ENCODE measurements around the gene CEACAM4. TPM values are rescaled to one million over a fixed set of nuclear protein-coding genes. Genes with fewer than 3 reads are reported as not detected.

Gene CEACAM4
- polyA plus RNA-seq, 4 donors: 0.06 to 0.39 TPM; not detected in 2

- DNase-seq: no peak
- Histone ChIP-seq H3K4me1 (ENCODE audit: control insufficient read depth in 3 of 3, insufficient read depth in 2 of 3, low read depth in 1 of 3, low read length in 2 of 3) (no peaks in the 10 kb centered on the region), H3K27me3 (ENCODE audit: control insufficient read depth in 3 of 3, insufficient read depth in 3 of 3, low read length in 3 of 3) (peaks cover 0 to 2% (median 0%) of the 10 kb centered on the region in 3 donors), H3K4me3 (ENCODE audit: low read depth in 1 of 3, low read length in 3 of 3) (no peak overlapping the region), H3K27ac (ENCODE audit: low read depth in 1 of 3, low read length in 2 of 3) (no peak overlapping the region), H3K36me3 (ENCODE audit: control insufficient read depth in 3 of 3, insufficient read depth in 2 of 3, low read depth in 1 of 3, low read length in 3 of 3) (no peaks in the 10 kb centered on the region), H3K9me3 (ENCODE audit: control insufficient read depth in 2 of 2, insufficient read depth in 1 of 2, low read depth in 1 of 2, low read length in 1 of 2) (no peaks in the 10 kb centered on the region)
- no peak for FAIRE-seq
- 52 to 74% (median 65%) methylated on average over 4 of the region's 4 CpGs for WGBS, 3 donors
Observed at GRCh38 chr19:41623360-41623759, 3.5 kb downstream of the CEACAM4 start.

GRCh38 chr19:41621654-41622053 lies 5.2 kb downstream of the CEACAM4 start:
- H3K4me1 ChIP-seq (ENCODE audit: control insufficient read depth in 3 of 3, insufficient read depth in 2 of 3, low read depth in 1 of 3, low read length in 2 of 3): no peaks in the 10 kb centered on the region
- no peak overlapping the region for H3K4me3 ChIP-seq (ENCODE audit: low read depth in 1 of 3, low read length in 3 of 3)
- DNase-seq: no peak
- no peak overlapping the region for H3K27ac ChIP-seq (ENCODE audit: low read depth in 1 of 3, low read length in 2 of 3)
- no peaks in the 10 kb centered on the region for H3K9me3 ChIP-seq (ENCODE audit: control insufficient read depth in 2 of 2, insufficient read depth in 1 of 2, low read depth in 1 of 2, low read length in 1 of 2)
- FAIRE-seq: no peak
- 48 to 74% (median 54%) methylated on average over 4 to 7 of the region's 7 CpGs for WGBS, 3 donors
- no peaks in the 10 kb centered on the region for H3K36me3 ChIP-seq (ENCODE audit: control insufficient read depth in 3 of 3, insufficient read depth in 2 of 3, low read depth in 1 of 3, low read length in 3 of 3)
- peaks cover 0 to 4% (median 0%) of the 10 kb centered on the region in 3 donors for H3K27me3 ChIP-seq (ENCODE audit: control insufficient read depth in 3 of 3, insufficient read depth in 3 of 3, low read length in 3 of 3)

GRCh38 chr19:41621226-41621625 lies 5.6 kb downstream of the CEACAM4 start:
- H3K4me1 ChIP-seq (ENCODE audit: control insufficient read depth in 3 of 3, insufficient read depth in 2 of 3, low read depth in 1 of 3, low read length in 2 of 3): no peaks in the 10 kb centered on the region
- FAIRE-seq (no peak), DNase-seq (no peak)
- H3K4me3 ChIP-seq (ENCODE audit: low read depth in 1 of 3, low read length in 3 of 3): no peak overlapping the region
- H3K36me3 ChIP-seq (ENCODE audit: control insufficient read depth in 3 of 3, insufficient read depth in 2 of 3, low read depth in 1 of 3, low read length in 3 of 3): no peaks in the 10 kb centered on the region
- no peaks in the 10 kb centered on the region for H3K9me3 ChIP-seq (ENCODE audit: control insufficient read depth in 2 of 2, insufficient read depth in 1 of 2, low read depth in 1 of 2, low read length in 1 of 2)
- H3K27ac ChIP-seq (ENCODE audit: low read depth in 1 of 3, low read length in 2 of 3): no peak overlapping the region
- H3K27me3 ChIP-seq (ENCODE audit: control insufficient read depth in 3 of 3, insufficient read depth in 3 of 3, low read length in 3 of 3): peaks cover 0 to 4% (median 0%) of the 10 kb centered on the region in 3 donors
- WGBS, 3 donors: 34 to 53% (median 43%) methylated on average over 4 of the region's 4 CpGs

- Histone ChIP-seq H3K27ac (ENCODE audit: low read depth in 1 of 3, low read length in 2 of 3) (no peak overlapping the region), H3K9me3 (ENCODE audit: control insufficient read depth in 2 of 2, insufficient read depth in 1 of 2, low read depth in 1 of 2, low read length in 1 of 2) (no peaks in the 10 kb centered on the region), H3K4me1 (ENCODE audit: control insufficient read depth in 3 of 3, insufficient read depth in 2 of 3, low read depth in 1 of 3, low read length in 2 of 3) (no peaks in the 10 kb centered on the region), H3K27me3 (ENCODE audit: control insufficient read depth in 3 of 3, insufficient read depth in 3 of 3, low read length in 3 of 3) (peaks cover 0 to 4% (median 0%) of the 10 kb centered on the region in 3 donors), H3K4me3 (ENCODE audit: low read depth in 1 of 3, low read length in 3 of 3) (no peak overlapping the region), H3K36me3 (ENCODE audit: control insufficient read depth in 3 of 3, insufficient read depth in 2 of 3, low read depth in 1 of 3, low read length in 3 of 3) (no peaks in the 10 kb centered on the region)
- 59 to 67% (median 61%) methylated on average over 5 of the region's 5 CpGs for WGBS, 3 donors
- DNase-seq (no peak), FAIRE-seq (no peak)
Observed at GRCh38 chr19:41620171-41620570, 6.7 kb downstream of the CEACAM4 start.

DNA sequence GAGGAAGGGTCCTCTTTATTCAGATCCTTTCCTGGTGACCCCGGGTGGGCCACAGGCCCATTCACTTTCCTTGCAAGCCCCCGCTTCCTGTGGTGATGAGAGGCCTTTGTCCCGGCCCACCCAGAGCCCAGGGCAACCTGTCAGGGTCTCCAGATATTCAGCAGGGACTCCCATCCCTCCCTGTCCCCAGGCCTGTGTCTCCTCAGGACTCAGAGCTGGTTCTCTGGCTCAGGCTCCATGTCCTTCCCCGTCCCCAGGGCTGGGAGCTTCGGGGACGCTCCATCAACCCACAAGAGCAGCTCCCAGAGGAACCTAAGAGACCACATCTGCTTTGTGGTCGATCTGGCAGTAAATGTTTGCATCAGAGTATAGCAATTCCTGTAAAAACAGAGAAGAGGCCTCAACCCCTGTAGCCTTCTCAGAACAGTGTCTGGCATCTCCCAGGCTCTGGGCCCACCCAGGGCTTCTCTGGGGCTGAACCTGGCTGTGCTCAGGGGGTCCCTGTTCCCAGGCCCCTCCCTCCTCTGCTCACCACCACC lies 7.8 kb downstream of the CEACAM4 start:
- H3K27me3 ChIP-seq (ENCODE audit: control insufficient read depth in 3 of 3, insufficient read depth in 3 of 3, low read length in 3 of 3): peaks cover 0 to 4% (median 0%) of the 10 kb centered on the region in 3 donors
- H3K27ac ChIP-seq (ENCODE audit: low read depth in 1 of 3, low read length in 2 of 3): no peak overlapping the region
- 29 to 37% (median 34%) methylated on average over 7 of the region's 7 CpGs for WGBS, 3 donors
- DNase-seq: no peak
- no peak overlapping the region for H3K4me3 ChIP-seq (ENCODE audit: low read depth in 1 of 3, low read length in 3 of 3)
- no peaks in the 10 kb centered on the region for H3K4me1 ChIP-seq (ENCODE audit: control insufficient read depth in 3 of 3, insufficient read depth in 2 of 3, low read depth in 1 of 3, low read length in 2 of 3)
- no peak for FAIRE-seq
- no peaks in the 10 kb centered on the region for H3K9me3 ChIP-seq (ENCODE audit: control insufficient read depth in 2 of 2, insufficient read depth in 1 of 2, low read depth in 1 of 2, low read length in 1 of 2)
- no peaks in the 10 kb centered on the region for H3K36me3 ChIP-seq (ENCODE audit: control insufficient read depth in 3 of 3, insufficient read depth in 2 of 3, low read depth in 1 of 3, low read length in 3 of 3)

DNA sequence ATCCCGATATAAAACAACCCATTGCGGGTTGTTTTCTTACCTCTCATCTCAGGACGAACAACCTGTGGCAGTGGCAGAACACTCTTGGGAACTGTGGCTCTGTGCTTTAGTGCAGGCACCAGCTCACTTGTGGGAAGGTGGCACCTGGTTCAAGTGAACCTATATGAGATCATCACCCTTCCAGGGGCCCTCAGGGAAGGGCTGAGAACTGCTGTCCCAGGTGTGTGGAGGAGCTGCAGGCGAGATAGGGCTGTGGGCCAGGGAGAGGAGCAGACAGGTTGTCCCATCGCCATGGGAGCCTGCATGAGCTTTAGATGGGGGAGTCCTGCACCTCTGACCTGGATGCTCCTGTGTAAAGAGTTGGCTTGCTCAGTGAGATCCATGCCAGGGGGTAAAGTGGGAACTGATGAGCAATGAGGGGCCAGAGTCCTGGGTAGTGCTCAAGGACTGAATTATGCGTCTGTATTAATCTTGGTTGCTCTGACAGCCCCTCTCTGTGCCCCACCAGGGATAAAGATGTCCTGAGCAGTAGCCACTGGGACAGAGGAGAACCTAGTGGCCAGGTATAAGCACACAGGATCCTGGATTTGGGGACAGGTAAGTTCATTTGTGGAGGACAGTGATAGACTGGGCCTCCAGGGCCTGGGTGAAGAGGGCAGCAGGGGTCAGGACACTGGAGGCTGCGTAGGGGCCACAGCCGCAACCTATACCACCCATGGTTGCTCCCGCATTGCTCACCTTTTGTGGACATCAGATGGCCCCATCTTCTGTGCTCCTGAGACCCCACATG lies 8.7 kb downstream of the CEACAM4 start:
- Histone ChIP-seq H3K9me3 (ENCODE audit: control insufficient read depth in 2 of 2, insufficient read depth in 1 of 2, low read depth in 1 of 2, low read length in 1 of 2) (no peaks in the 10 kb centered on the region), H3K27ac (ENCODE audit: low read depth in 1 of 3, low read length in 2 of 3) (no peak overlapping the region), H3K36me3 (ENCODE audit: control insufficient read depth in 3 of 3, insufficient read depth in 2 of 3, low read depth in 1 of 3, low read length in 3 of 3) (no peaks in the 10 kb centered on the region), H3K4me1 (ENCODE audit: control insufficient read depth in 3 of 3, insufficient read depth in 2 of 3, low read depth in 1 of 3, low read length in 2 of 3) (no peaks in the 10 kb centered on the region), H3K4me3 (ENCODE audit: low read depth in 1 of 3, low read length in 3 of 3) (no peak overlapping the region), H3K27me3 (ENCODE audit: control insufficient read depth in 3 of 3, insufficient read depth in 3 of 3, low read length in 3 of 3) (peaks cover 0 to 4% (median 0%) of the 10 kb centered on the region in 3 donors)
- FAIRE-seq (no peak), DNase-seq (no peak)
- WGBS, 3 donors: 77 to 84% (median 79%) methylated on average over 9 of the region's 9 CpGs

DNA sequence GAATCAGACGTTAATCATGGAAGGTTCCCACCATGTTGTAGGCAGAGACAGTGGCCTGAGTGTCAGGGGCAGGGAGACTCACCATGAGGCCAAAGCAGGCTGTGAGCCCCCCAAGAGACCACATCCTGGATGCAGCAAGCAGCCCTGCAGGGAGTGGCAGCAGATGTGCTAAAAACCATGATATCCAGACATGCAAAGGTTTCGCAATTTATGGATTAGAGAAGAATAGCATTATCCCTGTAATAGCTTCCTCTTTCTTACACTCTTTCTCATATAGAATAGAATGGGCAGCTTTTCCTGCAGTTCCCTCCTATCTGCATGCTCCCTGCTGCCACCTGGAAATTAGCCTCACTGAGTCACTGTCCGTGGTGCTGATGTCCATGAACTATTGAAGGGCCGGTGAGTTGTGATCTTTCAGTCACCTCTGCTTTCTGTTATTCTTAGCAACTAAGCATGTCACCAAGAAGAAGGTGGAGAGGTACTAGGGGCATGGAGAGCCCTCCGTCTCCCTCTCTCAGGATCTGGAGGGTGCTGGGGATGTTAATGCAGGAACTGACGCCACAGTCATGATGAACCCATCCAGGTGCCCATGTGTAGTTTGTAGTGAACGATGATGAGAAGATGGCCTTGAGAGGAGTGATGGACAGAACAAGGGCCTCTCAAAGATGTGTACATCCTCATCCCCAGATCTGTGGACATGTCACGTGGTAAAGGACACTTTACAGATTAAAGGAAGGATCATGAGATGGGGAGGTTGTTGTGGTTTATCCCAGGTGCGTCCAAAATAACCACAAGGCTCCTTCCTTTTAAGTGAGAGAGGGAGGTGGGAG lies 9.9 kb downstream of the CEACAM4 start:
- Histone ChIP-seq H3K4me1 (ENCODE audit: control insufficient read depth in 3 of 3, insufficient read depth in 2 of 3, low read depth in 1 of 3, low read length in 2 of 3) (no peaks in the 10 kb centered on the region), H3K4me3 (ENCODE audit: low read depth in 1 of 3, low read length in 3 of 3) (no peak overlapping the region), H3K9me3 (ENCODE audit: control insufficient read depth in 2 of 2, insufficient read depth in 1 of 2, low read depth in 1 of 2, low read length in 1 of 2) (no peaks in the 10 kb centered on the region), H3K36me3 (ENCODE audit: control insufficient read depth in 3 of 3, insufficient read depth in 2 of 3, low read depth in 1 of 3, low read length in 3 of 3) (no peaks in the 10 kb centered on the region), H3K27me3 (ENCODE audit: control insufficient read depth in 3 of 3, insufficient read depth in 3 of 3, low read length in 3 of 3) (peaks cover 0 to 4% (median 0%) of the 10 kb centered on the region in 3 donors), H3K27ac (ENCODE audit: low read depth in 1 of 3, low read length in 2 of 3) (no peak overlapping the region)
- WGBS, 3 donors: 42 to 44% (median 43%) methylated on average over 9 of the region's 9 CpGs
- DNase-seq (peak in 1 of 2 donors; percentile 42), FAIRE-seq (no peak)

- Histone ChIP-seq H3K9me3 (ENCODE audit: control insufficient read depth in 2 of 2, insufficient read depth in 1 of 2, low read depth in 1 of 2, low read length in 1 of 2) (no peaks in the 10 kb centered on the region), H3K27ac (ENCODE audit: low read depth in 1 of 3, low read length in 2 of 3) (no peak overlapping the region), H3K36me3 (ENCODE audit: control insufficient read depth in 3 of 3, insufficient read depth in 2 of 3, low read depth in 1 of 3, low read length in 3 of 3) (no peaks in the 10 kb centered on the region), H3K27me3 (ENCODE audit: control insufficient read depth in 3 of 3, insufficient read depth in 3 of 3, low read length in 3 of 3) (peaks cover 0 to 4% (median 0%) of the 10 kb centered on the region in 3 donors), H3K4me1 (ENCODE audit: control insufficient read depth in 3 of 3, insufficient read depth in 2 of 3, low read depth in 1 of 3, low read length in 2 of 3) (no peaks in the 10 kb centered on the region), H3K4me3 (ENCODE audit: low read depth in 1 of 3, low read length in 3 of 3) (no peak overlapping the region)
- DNase-seq: no peak
- no peak for FAIRE-seq
- 78 to 81% (median 79%) methylated on average over 4 of the region's 4 CpGs for WGBS, 3 donors
Observed at GRCh38 chr19:41615207-41615606, 11.7 kb downstream of the CEACAM4 start.
